B cell (primary cell): ENCODE data around the gene AK9. TPM values are rescaled to one million over a fixed set of nuclear protein-coding genes. Genes with fewer than 3 reads are reported as not detected.

Experiments
- ATAC-seq: fragments of 200-7000 bp; cut with Tn5 transposase; one replicate; pipeline ENCODE4 v1.10.0; 2021; ENCODE audit warnings: low read depth, mild to moderate bottlenecking, moderate number of reproducible peaks, moderate library complexity
- CTCF ChIA-PET: fragments of 350-600 bp; sonication (Branson Sonifier 250); formaldehyde crosslinking; loops from one replicate; lab custom pipeline; 2021; ENCODE audit warnings: antibody characterized with exemption, inconsistent platforms; lab: Charles Lee
- POLR2A ChIA-PET: fragments of 350-600 bp; sonication (Branson Sonifier 250); formaldehyde crosslinking; loops from one replicate; lab custom pipeline; 2021; ENCODE audit warnings: antibody characterized with exemption; lab: Charles Lee
- DNase-seq: peaks from one replicate; pipeline ENCODE4 v3.0.0; 2013
- H2AFZ ChIP-seq: 2 replicates; pipeline ENCODE4 v1.6.1; 2012; ENCODE audit warnings: mild to moderate bottlenecking, low read depth, low read length; ENCODE audit not compliant: insufficient read depth, poor library complexity, severe bottlenecking
- H3K27ac ChIP-seq, 2 donors: 1 replicate in 1 of 2; 2 replicates in 1 of 2; pipeline ENCODE4 v1.5.1; 2012 to 2013; ENCODE audit warnings: low read length in 2 of 2, mild to moderate bottlenecking in 2 of 2, moderate library complexity in 1 of 2
- H3K27me3 ChIP-seq, 4 experiments: fragments of 200-600 bp in 1 of 4; sonication (generic) in 1 of 4; replicated peaks in 1 of 4; 1 replicate in 2 of 4; 2 replicates in 2 of 4; pipeline versions ENCODE4 v1.6.1 to v1.7.0; 2013 to 2016; ENCODE audit warnings: low read length in 3 of 4, mild to moderate bottlenecking in 2 of 4, mixed read lengths in 1 of 4, moderate library complexity in 1 of 4; ENCODE audit not compliant: insufficient read depth in 4 of 4, control insufficient read depth in 3 of 4; ENCODE audit errors: control extremely low read depth in 1 of 4
- H3K36me3 ChIP-seq, 2 experiments: replicated peaks in 1 of 2; 1 replicate in 1 of 2; 2 replicates in 1 of 2; pipeline versions ENCODE4 v1.6.1 to v1.7.1; 2013; ENCODE audit warnings: low read length in 1 of 2; ENCODE audit not compliant: insufficient read depth in 2 of 2, control insufficient read depth in 1 of 2; ENCODE audit errors: control extremely low read depth in 1 of 2, extremely low read depth in 1 of 2
- H3K4me1 ChIP-seq, 2 donors: fragments of 200-600 bp in 1 of 2; sonication (generic) in 1 of 2; 1 replicate in 1 of 2; 2 replicates in 1 of 2; pipeline versions ENCODE4 v1.5.1 to v1.6.1; 2013 to 2017; ENCODE audit warnings: low read length in 2 of 2; ENCODE audit not compliant: control insufficient read depth in 2 of 2, insufficient read depth in 2 of 2
- H3K4me2 ChIP-seq: replicated peaks from 2 replicates; pipeline ENCODE3; 2012; ENCODE audit warnings: mild to moderate bottlenecking, low read depth, low read length; ENCODE audit not compliant: poor library complexity, severe bottlenecking
- H3K4me3 ChIP-seq, 5 experiments: fragments of 200-600 bp in 1 of 5; sonication (generic) in 1 of 5; 1 replicate in 3 of 5; 2 replicates in 2 of 5; pipeline versions ENCODE4 v1.5.1 to v1.7.0; 2011 to 2016; ENCODE audit warnings: low read length in 4 of 5, mild to moderate bottlenecking in 4 of 5, low read depth in 2 of 5, control low read depth in 1 of 5, moderate library complexity in 1 of 5; ENCODE audit not compliant: insufficient read depth in 1 of 5; ENCODE audit errors: control extremely low read depth in 1 of 5, extremely low read depth in 1 of 5
- H3K79me2 ChIP-seq: fragments of 200-600 bp; sonication (generic); one replicate; pipeline ENCODE4 v1.6.0; 2016; ENCODE audit warnings: low read length; ENCODE audit not compliant: control insufficient read depth, insufficient read depth
- H3K9ac ChIP-seq: fragments of 200-600 bp; sonication (generic); 2 replicates; pipeline ENCODE4 v1.6.1; 2017; ENCODE audit warnings: mild to moderate bottlenecking, low read length, moderate library complexity
- H3K9me3 ChIP-seq, 3 donors: one replicate each; pipeline versions ENCODE4 v1.6.1 to v1.7.1; 2013; ENCODE audit warnings: low read length in 2 of 3; ENCODE audit not compliant: control insufficient read depth in 2 of 3, insufficient read depth in 1 of 3; ENCODE audit errors: control extremely low read depth in 1 of 3
- H4K20me1 ChIP-seq: 2 replicates; pipeline ENCODE4 v1.6.0; 2012; ENCODE audit warnings: mild to moderate bottlenecking, low read length; ENCODE audit not compliant: insufficient read depth, control insufficient read depth, poor library complexity, severe bottlenecking
- H3K27ac Mint-ChIP-seq: one replicate; pipeline ENCODE4 v1.8.0; 2021; ENCODE audit warnings: mixed read lengths
- H3K27me3 Mint-ChIP-seq: one replicate; pipeline ENCODE4 v1.8.0; 2021; ENCODE audit warnings: mixed read lengths
- H3K4me1 Mint-ChIP-seq: one replicate; pipeline ENCODE4 v1.8.0; 2021; ENCODE audit warnings: mixed read lengths
- H3K4me3 Mint-ChIP-seq: one replicate; pipeline ENCODE4 v1.8.0; 2021; ENCODE audit warnings: mixed read lengths
- H3K9me3 Mint-ChIP-seq: one replicate; pipeline ENCODE4 v1.8.0; 2022; ENCODE audit warnings: mixed read lengths; ENCODE audit not compliant: insufficient read depth
- EZH2 ChIP-seq: IDR thresholded peaks from 2 replicates; pipeline ENCODE4 v1.6.1; 2012; ENCODE audit warnings: borderline replicate concordance, low read depth, mild to moderate bottlenecking, moderate library complexity, low read length; ENCODE audit not compliant: insufficient read depth, poor library complexity, severe bottlenecking
- WGBS: methylation state at CpG from one replicate; pipeline ENCODE4 v1.1.5; 2013; ENCODE audit warnings: missing lambda C conversion rate; ENCODE audit not compliant: insufficient coverage; 5-methylcytosine and 5-hydroxymethylcytosine counted together
- intact Hi-C: fragments of 100-400 bp; cut with micrococcal nuclease; formaldehyde crosslinking; loops from one replicate; pipeline ENCODE4 v1.10.0; 2022
- polyA plus RNA-seq: library from polyadenylated mRNA; depleted of rRNA; stranded (reverse); fragments of >200 nt; gene quantifications from 2 replicates; pipeline ENCODE4 v1.2.3, GENCODE V29; 2012
- total RNA-seq, 2 donors: library from RNA; stranded (reverse); fragments of 120-200 nt in 1 of 2; gene quantifications; 1 replicate in 1 of 2; 2 replicates in 1 of 2; pipeline versions ENCODE4 v1.2.3 to v1.2.4, GENCODE V29; 2013 to 2022
- TF ChIP-seq, protein P1 (sequence below): fragments of 200-600 bp; IDR thresholded peaks from one replicate; pipeline ENCODE4 v1.8.0; 2022; ENCODE audit warnings: antibody characterized with exemption, mild to moderate bottlenecking

The AK9 gene
- total and polyA plus RNA-seq, 2 donors (not counting 1 experiment from before 2014, with no cell fraction given): 6.4 to 26.5 TPM

DNA sequence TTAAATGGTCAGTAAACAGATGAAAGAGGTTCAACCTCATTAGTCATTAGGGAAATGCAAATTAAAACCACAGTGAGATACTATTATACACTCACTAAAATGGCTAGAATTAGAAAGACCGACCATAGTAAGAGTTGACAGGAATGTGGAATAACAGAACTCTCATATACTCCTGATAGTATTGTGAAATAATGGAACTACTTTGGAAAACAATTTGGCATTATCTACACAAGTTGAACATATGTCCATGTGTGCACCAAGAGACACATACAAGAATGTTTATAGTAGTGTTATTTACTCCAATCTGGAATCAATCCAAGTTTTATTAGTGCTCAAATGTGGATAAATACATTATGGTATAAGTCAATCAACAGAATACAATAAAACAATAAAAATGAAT is 59.6 kb downstream of the AK9 start:
- H3K9me3 ChIP-seq: peaks cover 0 to 2% (median 0%) of the 10 kb centered on the region in 3 donors
- H3K79me2 ChIP-seq: no peaks in the 10 kb centered on the region
- CTCF ChIA-PET: no interaction called here
- no peaks in the 10 kb centered on the region for H4K20me1 ChIP-seq
- intact Hi-C loops: no loop called here
- H3K4me1 ChIP-seq: no peaks in the 10 kb centered on the region
- peaks cover 0 to 4% of the 10 kb centered on the region in 2 experiments for H3K36me3 ChIP-seq
- POLR2A ChIA-PET: no interaction called here
- no peaks in the 10 kb centered on the region for H3K27me3 ChIP-seq
- H3K4me3 ChIP-seq: no peak overlapping the region
- Mint-ChIP-seq H3K27me3 (no peaks in the 10 kb centered on the region), H3K4me1 (no peaks in the 10 kb centered on the region), H3K27ac (no peak overlapping the region), H3K9me3 (peaks cover 2% of the 10 kb centered on the region), H3K4me3 (no peak overlapping the region)
- no peak for ATAC-seq
- no peak for DNase-seq
- TF ChIP-seq, protein P1, sequence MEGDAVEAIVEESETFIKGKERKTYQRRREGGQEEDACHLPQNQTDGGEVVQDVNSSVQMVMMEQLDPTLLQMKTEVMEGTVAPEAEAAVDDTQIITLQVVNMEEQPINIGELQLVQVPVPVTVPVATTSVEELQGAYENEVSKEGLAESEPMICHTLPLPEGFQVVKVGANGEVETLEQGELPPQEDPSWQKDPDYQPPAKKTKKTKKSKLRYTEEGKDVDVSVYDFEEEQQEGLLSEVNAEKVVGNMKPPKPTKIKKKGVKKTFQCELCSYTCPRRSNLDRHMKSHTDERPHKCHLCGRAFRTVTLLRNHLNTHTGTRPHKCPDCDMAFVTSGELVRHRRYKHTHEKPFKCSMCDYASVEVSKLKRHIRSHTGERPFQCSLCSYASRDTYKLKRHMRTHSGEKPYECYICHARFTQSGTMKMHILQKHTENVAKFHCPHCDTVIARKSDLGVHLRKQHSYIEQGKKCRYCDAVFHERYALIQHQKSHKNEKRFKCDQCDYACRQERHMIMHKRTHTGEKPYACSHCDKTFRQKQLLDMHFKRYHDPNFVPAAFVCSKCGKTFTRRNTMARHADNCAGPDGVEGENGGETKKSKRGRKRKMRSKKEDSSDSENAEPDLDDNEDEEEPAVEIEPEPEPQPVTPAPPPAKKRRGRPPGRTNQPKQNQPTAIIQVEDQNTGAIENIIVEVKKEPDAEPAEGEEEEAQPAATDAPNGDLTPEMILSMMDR: no peak
- no peak for TF ChIP-seq EZH2
- no peak overlapping the region for H3K4me2 ChIP-seq
- no peak overlapping the region for H3K27ac ChIP-seq
- H2AFZ ChIP-seq: no peak overlapping the region
- no CpG with 5 or more reads among the region's 1 CpG for WGBS
- no peak overlapping the region for H3K9ac ChIP-seq

DNA sequence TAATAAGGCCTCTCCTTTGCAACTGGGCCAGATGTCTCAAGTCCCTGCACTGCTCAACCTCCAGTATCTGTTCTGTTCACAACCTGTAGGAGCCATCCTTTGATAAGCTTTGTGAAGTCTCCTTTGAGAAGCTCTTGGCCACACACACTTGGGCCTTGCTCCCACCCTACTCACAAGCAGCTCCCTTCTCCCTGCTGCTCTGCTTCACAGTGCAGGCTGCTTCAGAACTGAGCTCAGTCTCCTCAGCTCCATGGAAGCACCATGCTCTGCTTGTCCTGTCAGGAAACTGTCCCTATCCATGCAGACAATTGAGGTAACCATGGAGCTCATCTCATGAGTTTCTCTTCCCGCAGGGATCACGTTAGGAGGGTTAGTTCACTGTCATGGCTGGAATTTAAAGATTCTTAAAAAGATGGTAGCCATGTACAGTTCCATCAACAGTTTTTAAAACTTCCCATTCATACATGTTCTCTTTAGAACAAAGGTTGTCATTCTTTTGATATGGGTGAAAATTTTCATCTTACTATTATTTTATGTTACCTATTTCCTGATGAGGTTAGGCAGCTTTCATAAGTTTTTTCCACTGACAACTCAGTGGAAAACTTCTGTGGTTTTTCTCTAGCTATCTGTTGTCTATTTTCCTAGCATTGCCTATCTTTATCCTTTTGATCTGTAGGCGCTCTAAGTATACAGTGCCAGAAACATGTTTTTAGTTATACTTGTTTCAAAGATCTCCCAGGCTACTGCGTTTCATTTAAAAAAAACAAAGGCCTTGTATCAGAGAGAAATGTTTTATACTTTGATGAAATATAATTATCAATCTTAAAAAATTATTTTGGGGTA is 62.6 kb downstream of the AK9 start:
- Histone ChIP-seq H3K27ac (no peak overlapping the region), H3K9me3 (peaks cover 0 to 6% (median 2%) of the 10 kb centered on the region in 3 donors), H3K4me3 (no peak overlapping the region), H3K4me2 (no peak overlapping the region), H3K27me3 (no peaks in the 10 kb centered on the region), H3K4me1 (no peaks in the 10 kb centered on the region), H3K36me3 (peaks cover 0 to 2% of the 10 kb centered on the region in 2 experiments), H4K20me1 (no peaks in the 10 kb centered on the region), H3K9ac (no peak overlapping the region), H2AFZ (no peak overlapping the region), H3K79me2 (no peaks in the 10 kb centered on the region)
- WGBS: no CpG with 5 or more reads among the region's 4 CpGs
- no peak for TF ChIP-seq EZH2
- TF ChIP-seq, protein P1: no peak
- DNase-seq (no peak), ATAC-seq (no peak)
- POLR2A ChIA-PET: no interaction called here
- Mint-ChIP-seq H3K27ac (no peak overlapping the region), H3K4me1 (no peaks in the 10 kb centered on the region), H3K9me3 (peaks cover 5% of the 10 kb centered on the region), H3K27me3 (no peaks in the 10 kb centered on the region), H3K4me3 (no peak overlapping the region)
- CTCF ChIA-PET: no interaction called here
- intact Hi-C loops: no loop called here
